Measurements from ENCODE around the gene AKAP9. TPM values are rescaled to one million over a fixed set of nuclear protein-coding genes. Genes with fewer than 3 reads are reported as not detected.

Gene AKAP9
- total RNA-seq, 4 donors from 2014 or later = 91.1 to 150 (median 124) TPM

DNA sequence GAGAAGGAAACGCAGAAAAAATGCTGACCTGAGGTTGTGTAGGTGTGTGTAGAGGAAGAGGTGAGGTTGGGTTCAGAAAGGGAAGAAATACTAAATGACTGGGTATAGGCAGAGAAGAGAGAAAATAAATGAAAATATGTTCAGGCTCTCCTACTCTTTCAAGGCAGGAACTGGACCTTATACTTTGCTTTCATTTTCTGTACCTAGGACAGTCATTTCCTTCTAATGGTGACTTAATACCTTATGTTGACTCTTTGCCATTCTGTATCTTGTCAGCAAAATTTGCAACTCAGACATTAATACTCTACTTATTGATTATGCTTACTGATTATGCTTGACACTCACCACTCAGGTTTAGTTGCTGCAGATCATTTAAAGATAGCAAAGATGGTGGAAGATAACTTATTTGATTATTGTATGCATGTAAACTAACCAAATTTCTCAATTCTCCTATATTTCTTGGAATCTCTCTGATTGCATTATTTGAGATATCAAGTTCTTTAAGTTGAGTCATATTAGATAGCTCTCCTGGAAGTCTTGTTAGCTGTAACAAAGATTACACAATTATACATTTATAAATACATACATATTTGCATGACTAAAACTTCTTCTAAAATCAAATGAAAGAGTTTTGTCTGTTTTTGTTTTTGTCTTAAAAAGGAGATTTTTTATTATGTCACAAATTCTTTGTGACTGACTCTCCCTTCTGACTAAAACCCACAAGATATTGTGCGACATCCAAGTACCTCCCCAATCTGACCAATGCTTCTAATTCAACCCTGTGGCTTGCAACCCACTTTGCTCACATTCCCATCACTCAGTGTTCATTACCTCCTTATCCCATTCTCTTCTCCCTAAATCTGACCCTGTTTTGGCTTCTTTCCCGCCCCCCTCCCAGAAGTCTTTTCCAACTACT lies 218.3 kb downstream of the AKAP9 start:
- intact Hi-C loops (cut with DNase I) = no loop called here
- H3K4me3 ChIP-seq (replicated peaks in 1 of 3) = no peak overlapping the region
- 92 to 95% methylated on average over 3 of the region's 3 CpGs for WGBS, 2 donors
- H3K9me3 ChIP-seq = no peaks in the 10 kb centered on the region
- no peaks in the 10 kb centered on the region for H3K4me1 ChIP-seq
- H3K27me3 ChIP-seq = no peaks in the 10 kb centered on the region
- TF ChIP-seq, protein P1, sequence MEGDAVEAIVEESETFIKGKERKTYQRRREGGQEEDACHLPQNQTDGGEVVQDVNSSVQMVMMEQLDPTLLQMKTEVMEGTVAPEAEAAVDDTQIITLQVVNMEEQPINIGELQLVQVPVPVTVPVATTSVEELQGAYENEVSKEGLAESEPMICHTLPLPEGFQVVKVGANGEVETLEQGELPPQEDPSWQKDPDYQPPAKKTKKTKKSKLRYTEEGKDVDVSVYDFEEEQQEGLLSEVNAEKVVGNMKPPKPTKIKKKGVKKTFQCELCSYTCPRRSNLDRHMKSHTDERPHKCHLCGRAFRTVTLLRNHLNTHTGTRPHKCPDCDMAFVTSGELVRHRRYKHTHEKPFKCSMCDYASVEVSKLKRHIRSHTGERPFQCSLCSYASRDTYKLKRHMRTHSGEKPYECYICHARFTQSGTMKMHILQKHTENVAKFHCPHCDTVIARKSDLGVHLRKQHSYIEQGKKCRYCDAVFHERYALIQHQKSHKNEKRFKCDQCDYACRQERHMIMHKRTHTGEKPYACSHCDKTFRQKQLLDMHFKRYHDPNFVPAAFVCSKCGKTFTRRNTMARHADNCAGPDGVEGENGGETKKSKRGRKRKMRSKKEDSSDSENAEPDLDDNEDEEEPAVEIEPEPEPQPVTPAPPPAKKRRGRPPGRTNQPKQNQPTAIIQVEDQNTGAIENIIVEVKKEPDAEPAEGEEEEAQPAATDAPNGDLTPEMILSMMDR (IDR thresholded peaks at IDR 0.05) = no peak
- no peak for TF ChIP-seq POLR2A (IDR thresholded peaks at IDR 0.05)
- no peak overlapping the region for H3K27ac ChIP-seq
- no peaks in the 10 kb centered on the region for H3K36me3 ChIP-seq
- no peak for DNase-seq

Other genes with a start within 250 kb of the AKAP9 start
- 10 to 100 TPM; 13.0 to 27.7 (median 21.5) TPM for gene MTERF1, start 60.2 kb upstream of the AKAP9 start, total RNA-seq
- gene CYP51A1, start 193.6 kb downstream of the AKAP9 start, total RNA-seq = 10 to 100 TPM; 46.9 to 89.1 (median 66.5) TPM
- gene LRRD1, start 238.3 kb downstream of the AKAP9 start, total RNA-seq = under 1 TPM in 3 of 4 donors, not detected in 1; 0.13 to 0.29 (median 0.20) TPM